HG02678 (cell line): ENCODE measurements around the gene DYNLT2B.
"Not testable (repeated sequence)": the region's sequence is repeated elsewhere in the genome, so short reads cannot be mapped to it uniquely, and the experiment has no call there.

Experiments
- ATAC-seq: cut with Tn5 transposase; IDR thresholded peaks from one replicate; pipeline ENCODE4 v1.9.1; 2021; ENCODE audit warnings: mild to moderate bottlenecking, moderate library complexity; ENCODE audit not compliant: unreplicated experiment

The DYNLT2B gene

GRCh38 chr3:196274585-196274984, 43.5 kb downstream of the DYNLT2B start:
- peak; percentile 84 for ATAC-seq

GRCh38 chr3:196273655-196274054, 44.4 kb downstream of the DYNLT2B start:
- ATAC-seq = no peak

- ATAC-seq = no peak
Measured at GRCh38 chr3:196272826-196273225, 45.2 kb downstream of the DYNLT2B start.

GRCh38 chr3:196270499-196270898, 47.5 kb downstream of the DYNLT2B start:
- no peak for ATAC-seq

GRCh38 chr3:196268284-196269163, 49.5 kb downstream of the DYNLT2B start:
- ATAC-seq = no peak

- ATAC-seq = no peak
Measured at GRCh38 chr3:196263819-196264218, 54.2 kb downstream of the DYNLT2B start.

- no peak for ATAC-seq
Measured at GRCh38 chr3:196260784-196261183, 57.3 kb downstream of the DYNLT2B start.

- no peak for ATAC-seq
Measured at GRCh38 chr3:196255776-196256175, 62.3 kb downstream of the DYNLT2B start.

- no peak for ATAC-seq
Measured at GRCh38 chr3:196254376-196255283, 63.4 kb downstream of the DYNLT2B start.

GRCh38 chr3:196251918-196252317, 66.1 kb downstream of the DYNLT2B start:
- no peak for ATAC-seq

- no peak for ATAC-seq
Measured at GRCh38 chr3:196246612-196247308, 71.3 kb downstream of the DYNLT2B start.

GRCh38 chr3:196244166-196244565, 73.9 kb downstream of the DYNLT2B start:
- not testable (repeated sequence) for ATAC-seq

GRCh38 chr3:196241704-196242103, 76.3 kb downstream of the DYNLT2B start:
- ATAC-seq = no peak
